ENCODE measurements around the gene NCK2.

GRCh38 chr2:105882341-105882740 lies 137.6 kb downstream of the NCK2 start:
- no peak for TF ChIP-seq CTCF (IDR thresholded peaks at IDR 0.05)
- no peak for TF ChIP-seq POLR2A (IDR thresholded peaks at IDR 0.05)

Data from esophagus squamous epithelium (tissue), 4 donors.